Mammary epithelial cell (primary cell): ENCODE measurements around the gene PRND.
"Not testable (repeated sequence)": the region's sequence is repeated elsewhere in the genome, so short reads cannot be mapped to it uniquely, and the experiment has no call there.

Experiments used
- CTCF ChIP-seq, 2 donors: IDR thresholded peaks in 1 of 2; conservative IDR thresholded peaks in 1 of 2; 2 replicates each; pipeline ENCODE4 v1.5.1; 2011 to 2012; ENCODE audit warnings: inconsistent platforms in 2 of 2, low read length in 2 of 2, mild to moderate bottlenecking in 2 of 2, control low read depth in 1 of 2, low read depth in 1 of 2; ENCODE audit not compliant: insufficient read depth in 1 of 2; ENCODE audit errors: extremely low read depth in 1 of 2
- EZH2 ChIP-seq: IDR thresholded peaks from 2 replicates; pipeline ENCODE4 v1.6.1; 2012; ENCODE audit warnings: low read length, inconsistent platforms, borderline replicate concordance

GRCh38 chr20:4706941-4707340 lies 14.8 kb upstream of the PRND start:
- not testable (repeated sequence) for TF ChIP-seq CTCF (conservative IDR thresholded peaks at IDR 0.05 in 1 of 2, IDR thresholded peaks at IDR 0.05 in 1 of 2; ENCODE audit: extremely low read depth in 1 of 2, insufficient read depth in 1 of 2, low read depth in 1 of 2, low read length in 2 of 2); EZH2
